HUES6 (cell line): Measurements from ENCODE around the gene CEP120.

Experiments
- H3K27ac ChIP-seq: 2 replicates; pipeline ENCODE4 v1.7.0; 2013; ENCODE audit warnings: low read depth, mild to moderate bottlenecking, low read length, inconsistent platforms
- H3K27me3 ChIP-seq: 2 replicates; pipeline ENCODE4 v1.6.1; 2013; ENCODE audit warnings: low read length; ENCODE audit not compliant: control insufficient read depth, insufficient read depth
- H3K36me3 ChIP-seq: 2 replicates; pipeline ENCODE4 v1.6.1; 2013; ENCODE audit warnings: low read length; ENCODE audit not compliant: control insufficient read depth, insufficient read depth
- H3K4me1 ChIP-seq: 2 replicates; pipeline ENCODE4 v1.6.1; 2013; ENCODE audit warnings: low read length; ENCODE audit not compliant: control insufficient read depth, insufficient read depth
- H3K4me3 ChIP-seq: 2 replicates; pipeline ENCODE4 v1.5.1; 2013; ENCODE audit warnings: low read depth, low read length
- H3K9ac ChIP-seq: one replicate; pipeline ENCODE4 v1.6.1; 2013; ENCODE audit warnings: mild to moderate bottlenecking, low read length
- H3K9me3 ChIP-seq: 2 replicates; pipeline ENCODE4 v1.6.1; 2013; ENCODE audit warnings: low read depth, low read length; ENCODE audit not compliant: control insufficient read depth, insufficient read depth

Gene CEP120

DNA sequence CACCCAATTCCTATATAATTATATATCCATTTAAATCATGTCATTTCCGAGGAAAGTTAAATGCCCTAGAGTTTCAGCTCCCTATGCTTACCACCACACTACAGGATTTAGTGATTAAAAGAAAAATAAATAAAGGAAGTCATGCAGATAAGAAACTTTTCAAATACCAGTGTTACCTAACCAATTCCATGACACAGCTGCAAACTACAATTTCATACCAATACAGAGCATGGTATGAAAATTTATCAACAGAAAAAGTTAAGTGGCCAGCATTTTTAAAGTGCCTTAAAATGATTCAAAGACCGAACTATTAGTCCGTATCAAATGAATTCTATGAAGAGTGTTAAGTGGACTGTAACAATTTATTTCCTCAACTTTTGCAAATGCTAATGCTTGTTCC, 35.9 kb downstream of the CEP120 start:
- Histone ChIP-seq H3K27ac (no peak overlapping the region), H3K4me1 (no peaks in the 10 kb centered on the region), H3K36me3 (peaks cover 68% of the 10 kb centered on the region), H3K27me3 (no peaks in the 10 kb centered on the region), H3K9me3 (no peaks in the 10 kb centered on the region), H3K9ac (no peak overlapping the region), H3K4me3 (no peak overlapping the region)

DNA sequence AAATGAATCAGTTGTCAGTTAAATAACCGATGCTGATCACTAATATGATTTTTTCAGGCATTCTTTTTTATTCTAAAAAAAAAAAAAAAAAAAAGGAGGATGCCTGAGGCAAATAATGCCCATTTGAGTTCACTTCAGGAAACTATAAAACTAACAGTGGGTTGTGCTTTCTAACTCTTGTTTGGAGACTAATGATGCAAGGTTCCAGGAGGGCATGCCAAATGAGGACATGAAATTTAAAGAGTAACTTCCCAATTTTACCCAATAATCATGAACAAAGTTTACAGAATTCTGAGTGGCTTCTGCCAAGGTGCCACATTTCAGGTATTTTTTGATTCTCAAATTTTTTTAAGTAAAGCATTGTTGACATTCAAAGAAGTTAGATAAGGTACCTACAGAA, 41.0 kb downstream of the CEP120 start:
- Histone ChIP-seq H3K9me3 (no peaks in the 10 kb centered on the region), H3K4me1 (no peaks in the 10 kb centered on the region), H3K36me3 (peaks cover 69% of the 10 kb centered on the region), H3K27ac (no peak overlapping the region), H3K9ac (no peak overlapping the region), H3K4me3 (no peak overlapping the region), H3K27me3 (no peaks in the 10 kb centered on the region)

DNA sequence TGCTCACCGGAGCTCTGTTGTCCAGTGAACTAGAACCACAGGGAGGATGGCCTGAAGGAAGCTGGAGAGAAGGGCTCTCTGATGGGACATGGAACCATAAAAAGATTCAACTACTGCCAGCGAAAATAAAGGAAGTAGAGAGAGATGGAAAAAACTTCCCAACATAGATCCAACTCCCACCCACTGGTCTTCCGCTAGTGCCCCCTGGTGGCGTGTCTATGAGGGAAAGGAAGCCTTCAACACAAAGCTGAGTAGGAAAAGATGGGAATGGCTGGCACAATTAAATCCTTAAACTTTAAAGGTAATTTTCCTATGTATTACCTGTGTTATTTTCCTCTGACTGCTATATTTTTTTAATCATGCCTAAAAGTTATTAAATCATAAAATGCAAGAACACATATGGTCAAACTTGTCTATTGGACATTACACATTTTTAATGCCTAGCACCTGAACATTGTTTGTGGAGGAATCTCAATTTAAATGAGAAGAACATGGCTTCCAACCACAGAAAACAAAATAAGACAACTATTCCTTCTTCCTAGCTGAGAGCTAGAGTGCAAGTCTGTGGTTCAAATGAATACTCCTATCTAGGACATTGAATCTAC, 51.5 kb downstream of the CEP120 start:
- H3K27me3 ChIP-seq: no peaks in the 10 kb centered on the region
- no peaks in the 10 kb centered on the region for H3K9me3 ChIP-seq
- H3K27ac ChIP-seq: no peak overlapping the region
- no peak overlapping the region for H3K9ac ChIP-seq
- no peak overlapping the region for H3K4me3 ChIP-seq
- no peaks in the 10 kb centered on the region for H3K4me1 ChIP-seq
- peaks cover 55% of the 10 kb centered on the region for H3K36me3 ChIP-seq

DNA sequence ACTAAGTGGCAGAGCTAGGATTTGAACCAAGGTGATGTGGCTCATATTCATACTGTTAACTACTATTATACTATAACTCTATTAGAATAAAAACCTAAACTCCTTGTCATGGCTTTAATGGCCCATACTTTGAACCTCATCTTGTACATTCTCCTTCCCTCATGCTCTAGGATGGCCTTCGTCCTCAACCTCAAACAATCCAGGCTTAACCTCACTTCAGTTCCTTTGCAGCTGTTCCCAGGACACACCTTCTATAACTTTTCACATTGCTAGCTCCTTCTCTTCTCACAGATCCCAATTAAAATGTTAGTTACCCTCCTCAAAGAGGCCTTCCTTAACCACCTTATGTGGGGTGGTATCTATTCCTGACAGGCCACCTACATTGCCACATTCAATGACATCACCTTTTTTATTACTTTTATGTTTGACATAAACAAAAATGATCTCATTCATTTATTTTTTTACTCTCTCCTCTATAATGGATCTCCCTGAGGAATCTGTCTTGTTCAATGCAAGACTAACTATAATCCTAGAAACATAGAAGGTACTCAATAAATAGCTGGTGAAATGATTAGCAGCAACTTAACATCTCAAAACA, 53.7 kb downstream of the CEP120 start:
- peaks cover 39% of the 10 kb centered on the region for H3K36me3 ChIP-seq
- no peaks in the 10 kb centered on the region for H3K4me1 ChIP-seq
- H3K9ac ChIP-seq: no peak overlapping the region
- no peaks in the 10 kb centered on the region for H3K9me3 ChIP-seq
- H3K27me3 ChIP-seq: no peaks in the 10 kb centered on the region
- no peak overlapping the region for H3K27ac ChIP-seq
- H3K4me3 ChIP-seq: no peak overlapping the region

DNA sequence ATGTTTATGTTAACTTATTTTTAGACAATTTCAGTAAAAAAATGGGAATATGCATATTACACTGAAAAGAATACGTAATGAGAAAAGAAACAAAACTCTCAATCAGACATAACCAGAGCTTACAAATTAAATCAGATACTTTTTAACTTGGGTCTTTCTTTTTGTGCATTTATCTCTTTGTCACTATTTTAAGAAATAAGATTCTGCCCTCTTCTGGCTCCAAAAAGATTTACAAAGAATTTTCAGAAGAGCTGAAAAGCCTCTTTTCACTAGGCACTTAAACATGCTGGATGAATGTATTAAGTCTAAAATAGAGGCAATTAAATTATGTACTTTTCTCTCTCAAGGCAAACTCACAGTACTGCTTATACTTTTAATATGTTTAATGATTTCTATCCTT, 55.5 kb downstream of the CEP120 start:
- peaks cover 29% of the 10 kb centered on the region for H3K36me3 ChIP-seq
- H3K9ac ChIP-seq: no peak overlapping the region

DNA sequence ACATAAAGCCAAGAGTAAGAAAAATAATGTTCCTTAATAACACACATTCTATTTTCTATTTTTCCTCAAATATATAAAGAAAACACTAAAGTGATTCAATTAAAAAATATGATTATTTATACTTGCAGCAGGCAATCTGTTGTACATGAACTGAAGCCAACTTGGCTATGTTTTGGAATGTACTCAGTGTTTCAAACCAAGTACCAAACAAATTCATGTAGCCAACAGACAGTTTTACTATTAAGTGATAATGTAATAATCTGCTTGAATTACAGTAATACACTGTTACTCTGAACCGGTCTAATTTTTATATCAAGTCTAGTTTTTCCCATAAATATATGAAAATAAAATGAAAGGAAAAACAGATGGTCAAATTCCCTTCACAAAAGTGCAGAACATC, 58.0 kb downstream of the CEP120 start:
- no peak overlapping the region for H3K9ac ChIP-seq
- no peak overlapping the region for H3K27ac ChIP-seq
- no peaks in the 10 kb centered on the region for H3K4me1 ChIP-seq
- H3K36me3 ChIP-seq: peaks cover 15% of the 10 kb centered on the region
- H3K27me3 ChIP-seq: no peaks in the 10 kb centered on the region
- no peak overlapping the region for H3K4me3 ChIP-seq
- H3K9me3 ChIP-seq: no peaks in the 10 kb centered on the region

More for the DNA sequence above, 55.5 kb downstream of the CEP120 start:
- no peaks in the 10 kb centered on the region for H3K27me3 ChIP-seq
- no peak overlapping the region for H3K27ac ChIP-seq
- no peaks in the 10 kb centered on the region for H3K4me1 ChIP-seq
- no peaks in the 10 kb centered on the region for H3K9me3 ChIP-seq
- no peak overlapping the region for H3K4me3 ChIP-seq

DNA sequence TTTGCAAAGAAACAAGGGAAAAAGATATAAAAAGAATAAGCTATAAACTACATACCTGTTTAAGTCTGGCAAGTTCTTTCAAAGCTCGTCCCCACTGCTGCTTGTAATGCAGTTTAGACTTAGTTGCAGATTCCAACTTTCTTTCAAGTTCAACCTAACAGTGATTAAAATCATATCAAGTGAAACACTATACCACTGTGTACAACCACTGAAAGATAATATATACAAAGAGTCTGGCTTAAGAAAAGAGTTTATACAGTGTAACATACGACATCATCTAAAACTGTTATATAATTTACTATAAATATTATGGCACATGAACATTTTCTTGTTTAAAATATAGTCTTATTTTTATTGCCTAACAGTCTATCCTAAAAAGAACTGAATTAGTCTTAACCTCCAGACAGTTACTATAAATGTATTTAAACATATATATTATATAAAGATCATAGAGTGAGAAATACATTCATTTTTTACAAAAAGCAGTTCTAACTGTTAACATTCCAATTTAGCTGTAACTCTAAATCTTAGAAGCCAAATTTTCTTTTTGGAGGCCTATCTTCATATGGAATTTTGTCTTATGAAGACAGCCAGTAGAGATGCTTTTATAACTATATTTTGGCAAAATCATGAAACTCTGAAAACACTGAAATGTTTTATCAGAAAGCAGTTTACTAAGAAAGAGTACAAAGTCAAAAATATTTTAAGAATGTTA, 58.6 kb downstream of the CEP120 start:
- H3K9me3 ChIP-seq: no peaks in the 10 kb centered on the region
- H3K9ac ChIP-seq: no peak overlapping the region
- peaks cover 13% of the 10 kb centered on the region for H3K36me3 ChIP-seq

DNA sequence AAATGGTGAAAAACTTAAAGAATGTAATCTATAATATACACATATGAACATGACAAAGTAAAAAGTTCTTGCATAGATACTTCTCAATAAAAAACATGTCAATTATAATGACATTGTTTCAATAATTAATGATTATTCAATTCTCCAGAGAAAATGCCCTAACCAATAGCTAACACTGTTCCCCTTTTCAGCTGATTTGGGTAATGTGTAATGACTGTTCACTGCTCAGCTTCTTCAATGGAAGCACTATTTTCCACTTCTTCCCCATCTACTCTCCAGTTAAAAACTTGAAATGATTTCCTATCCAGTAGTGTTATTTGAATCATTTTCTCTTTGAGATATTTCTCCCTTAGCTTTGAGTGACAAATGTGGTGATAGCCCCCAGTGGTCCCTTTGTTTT, 62.3 kb downstream of the CEP120 start:
- no peaks in the 10 kb centered on the region for H3K4me1 ChIP-seq
- H3K36me3 ChIP-seq: peaks cover 17% of the 10 kb centered on the region; the same call in 1 of the 2 replicates
- H3K27ac ChIP-seq: no peak overlapping the region
- no peaks in the 10 kb centered on the region for H3K27me3 ChIP-seq
- no peaks in the 10 kb centered on the region for H3K9me3 ChIP-seq
- no peak overlapping the region for H3K9ac ChIP-seq
- H3K4me3 ChIP-seq: no peak overlapping the region

More for the DNA sequence above, 58.6 kb downstream of the CEP120 start:
- no peaks in the 10 kb centered on the region for H3K27me3 ChIP-seq
- H3K4me3 ChIP-seq: no peak overlapping the region
- H3K27ac ChIP-seq: no peak overlapping the region
- no peaks in the 10 kb centered on the region for H3K4me1 ChIP-seq

DNA sequence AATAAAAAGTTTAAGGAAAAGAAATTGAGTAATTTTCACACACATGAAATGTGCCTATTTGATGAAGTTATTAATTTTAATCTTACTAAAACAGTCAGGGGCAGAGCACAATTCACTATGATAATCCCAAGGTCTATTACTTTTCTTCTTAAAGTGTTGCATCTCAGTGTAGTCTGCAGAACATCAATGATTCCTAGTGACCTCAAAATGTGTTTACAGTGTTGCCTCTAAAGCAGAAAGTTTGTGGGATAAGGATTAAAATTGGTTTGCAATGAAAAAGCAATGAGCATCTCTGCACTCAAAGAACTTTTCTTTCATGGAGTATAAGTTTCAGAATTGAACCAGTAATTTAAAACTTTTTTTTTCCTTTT, 63.0 kb downstream of the CEP120 start:
- H3K27ac ChIP-seq: no peak overlapping the region
- H3K36me3 ChIP-seq: peaks cover 14% of the 10 kb centered on the region; the same call in 1 of the 2 replicates
- no peaks in the 10 kb centered on the region for H3K27me3 ChIP-seq
- H3K4me1 ChIP-seq: no peaks in the 10 kb centered on the region
- H3K9me3 ChIP-seq: no peaks in the 10 kb centered on the region
- no peak overlapping the region for H3K4me3 ChIP-seq
- no peak overlapping the region for H3K9ac ChIP-seq

DNA sequence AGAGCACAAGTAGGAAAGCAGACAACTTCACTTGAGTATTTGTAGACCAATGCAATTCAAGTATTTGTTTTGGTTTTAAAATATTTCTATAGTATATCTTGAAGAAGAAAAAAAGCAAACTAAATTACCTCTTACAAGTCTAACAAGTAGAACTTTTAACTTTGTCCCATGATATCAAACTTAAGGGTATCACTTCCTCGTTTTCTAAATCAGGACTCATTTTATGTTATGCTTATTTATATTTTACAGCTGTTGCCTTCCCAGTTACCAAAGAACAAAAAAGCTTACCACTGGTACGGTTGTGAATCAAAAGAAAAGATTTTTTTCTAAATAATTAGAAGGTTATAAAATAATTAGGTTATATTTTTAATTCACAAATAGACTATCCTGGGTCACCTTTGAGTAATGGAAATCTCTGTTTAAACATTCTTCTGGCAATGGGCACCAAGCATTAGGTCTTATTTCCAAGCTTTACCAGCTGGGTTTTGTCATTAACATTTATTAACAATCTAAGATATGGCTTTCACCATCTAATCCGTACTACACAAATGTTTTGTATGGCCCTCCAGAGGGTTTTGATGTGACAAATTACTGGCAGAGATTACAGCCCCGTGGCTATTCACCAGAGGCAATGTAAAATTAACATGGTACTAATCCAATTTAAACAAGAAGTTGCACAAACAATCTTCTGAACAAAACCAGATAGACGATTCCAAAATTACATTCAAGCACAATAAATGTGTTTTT, 63.6 kb downstream of the CEP120 start:
- Histone ChIP-seq H3K4me1 (no peaks in the 10 kb centered on the region), H3K36me3 (peaks cover 14% of the 10 kb centered on the region; the same call in 1 of the 2 replicates), H3K9me3 (no peaks in the 10 kb centered on the region), H3K9ac (no peak overlapping the region), H3K4me3 (no peak overlapping the region), H3K27ac (no peak overlapping the region), H3K27me3 (no peaks in the 10 kb centered on the region)

DNA sequence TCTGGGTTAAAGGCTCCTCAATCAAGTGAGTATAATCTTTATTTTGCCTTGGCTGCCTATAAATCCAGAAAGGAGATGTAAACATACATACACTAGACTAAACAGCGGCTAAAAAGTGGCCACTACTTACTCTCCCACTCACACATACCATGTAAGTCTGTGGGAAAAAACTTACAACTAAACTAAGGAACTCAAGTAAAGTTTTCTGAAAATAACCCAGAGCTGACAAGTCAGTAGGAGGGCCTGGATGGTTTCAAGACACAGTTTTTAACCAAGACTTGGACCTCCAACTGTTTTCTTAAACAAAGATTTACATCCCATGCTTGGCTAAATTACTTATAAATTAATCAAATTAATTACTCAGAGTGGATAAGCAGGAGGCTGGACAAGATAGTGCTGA, 64.5 kb downstream of the CEP120 start:
- Histone ChIP-seq H3K9me3 (no peaks in the 10 kb centered on the region), H3K27me3 (no peaks in the 10 kb centered on the region), H3K9ac (no peak overlapping the region), H3K27ac (no peak overlapping the region), H3K36me3 (peaks cover 14% of the 10 kb centered on the region; the same call in 1 of the 2 replicates), H3K4me3 (no peak overlapping the region), H3K4me1 (no peaks in the 10 kb centered on the region)
